Erythroblast (primary cell): ENCODE results near the gene MT1H.

Experiments
- DNase-seq, 2 experiments: peaks; one replicate each; lab custom pipeline; 2025; lab: John Stamatoyannopoulos, UW
- GATA1 ChIP-seq: IDR thresholded peaks from 2 replicates; pipeline ENCODE4 v1.6.1; 2011; ENCODE audit warnings: low read depth, mild to moderate bottlenecking, control low read depth, low read length, moderate library complexity
- POLR2A ChIP-seq: IDR thresholded peaks from 2 replicates; pipeline ENCODE4 v1.6.1; 2011; ENCODE audit warnings: mild to moderate bottlenecking, low read length

The MT1H gene

DNA sequence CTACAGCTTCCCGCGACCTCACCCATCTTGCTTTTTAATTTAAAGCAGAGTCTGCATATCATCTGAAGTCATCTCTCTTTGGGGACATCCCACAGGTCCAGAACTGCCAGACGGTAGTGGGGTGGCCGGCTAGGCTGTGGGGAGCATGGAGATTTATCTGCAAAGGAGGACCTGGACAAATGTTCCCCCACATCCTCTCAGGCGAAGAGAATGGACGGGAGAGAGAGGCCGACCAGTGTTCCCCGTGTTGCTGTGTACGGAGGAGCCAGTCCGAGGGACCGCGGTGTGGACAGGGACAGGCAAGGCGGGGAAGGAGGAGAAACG is 37.8 kb upstream of the MT1H start:
- TF ChIP-seq GATA1 (no peak), POLR2A (no peak)
- DNase-seq = no peak

DNA sequence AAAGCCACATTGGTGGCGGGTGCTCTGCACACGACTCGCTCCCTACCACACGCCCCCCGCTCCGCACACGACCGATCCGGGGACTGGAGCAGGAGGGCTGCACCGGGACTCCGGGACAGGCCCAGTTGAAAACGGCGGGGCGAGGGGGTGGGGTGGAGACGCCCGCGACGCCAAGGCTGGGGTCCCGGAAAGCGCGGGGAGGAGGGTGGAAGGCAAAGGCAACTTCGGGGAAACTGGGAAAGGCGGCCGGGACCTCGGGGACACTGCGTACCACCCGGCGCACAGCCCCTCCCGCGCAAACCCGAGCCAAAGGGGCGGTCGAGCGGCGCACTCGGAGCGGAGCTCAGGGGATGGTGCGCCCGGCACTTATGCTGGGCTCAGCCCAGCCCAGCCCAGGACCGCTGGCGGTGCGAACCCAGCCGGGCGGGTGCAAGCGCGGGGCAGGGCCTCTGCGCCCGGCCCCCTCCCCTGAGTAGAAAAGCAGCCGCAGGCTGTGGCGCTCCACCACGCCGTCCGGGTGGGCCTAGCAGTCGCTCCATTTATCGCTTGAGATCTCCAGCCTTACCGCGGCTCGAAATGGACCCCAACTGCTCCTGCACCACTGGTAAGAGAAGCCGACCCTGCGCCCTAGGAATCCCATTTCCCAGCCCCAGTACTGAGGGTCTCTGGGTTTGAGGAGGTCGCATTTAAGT is 37.3 kb upstream of the MT1H start, which contains the start of gene MT1M:
Gene MT1M, plus strand, starts transcription at position 504 of the 692 bp plus-strand sequence. Its CDS starts 73 bp downstream, at position 577.
- DNase-seq = no peak

DNA sequence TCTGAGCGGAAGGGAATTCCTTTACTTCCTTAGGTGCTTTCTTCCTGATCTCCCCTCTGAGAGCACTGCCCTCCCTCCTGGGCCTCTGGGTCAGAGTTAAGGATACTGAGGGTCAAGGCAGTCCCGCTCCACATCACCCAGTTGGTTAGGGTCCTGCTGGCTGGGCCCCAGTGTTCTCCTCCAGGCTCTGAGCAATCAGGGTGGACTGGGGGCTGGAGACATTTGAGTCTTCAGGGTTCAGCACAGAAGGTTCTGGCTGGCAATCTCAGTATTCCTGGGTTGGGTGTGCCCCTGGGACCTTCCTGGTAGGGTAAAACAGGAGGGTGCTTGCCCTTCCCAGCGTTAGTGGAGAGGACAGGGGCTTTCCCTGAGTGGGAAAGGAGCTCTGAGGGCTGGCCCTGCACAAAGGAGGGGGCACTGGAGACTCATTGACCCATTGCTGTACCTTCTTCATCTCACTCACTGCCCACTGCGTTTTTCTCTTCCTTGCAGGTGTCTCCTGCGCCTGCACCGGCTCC is 36.7 kb upstream of the MT1H start:
- DNase-seq = no peak
- TF ChIP-seq POLR2A (no peak), GATA1 (no peak)

More for the DNA sequence above, 37.3 kb upstream of the MT1H start, which contains the start of gene MT1M:
- TF ChIP-seq GATA1 = no peak

DNA sequence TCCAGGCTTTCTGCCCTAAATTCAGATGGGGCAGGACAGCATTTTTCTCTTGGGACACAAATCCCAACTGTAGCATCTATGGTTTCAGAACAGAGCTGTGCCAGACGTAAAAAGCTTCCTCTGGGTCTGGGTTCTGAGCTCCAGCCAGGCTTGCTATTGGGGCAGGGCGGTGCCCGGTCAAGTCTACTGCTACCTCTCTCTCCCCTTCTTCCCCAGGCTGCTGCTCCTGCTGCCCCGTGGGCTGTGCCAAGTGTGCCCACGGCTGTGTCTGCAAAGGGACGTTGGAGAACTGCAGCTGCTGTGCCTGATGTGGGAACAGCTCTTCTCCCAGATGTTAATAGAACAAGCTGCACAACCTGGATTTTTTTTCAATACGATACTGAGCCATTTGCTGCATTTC is 36.1 kb upstream of the MT1H start:
- DNase-seq = no peak
- no peak for TF ChIP-seq GATA1
- TF ChIP-seq POLR2A = no peak

DNA sequence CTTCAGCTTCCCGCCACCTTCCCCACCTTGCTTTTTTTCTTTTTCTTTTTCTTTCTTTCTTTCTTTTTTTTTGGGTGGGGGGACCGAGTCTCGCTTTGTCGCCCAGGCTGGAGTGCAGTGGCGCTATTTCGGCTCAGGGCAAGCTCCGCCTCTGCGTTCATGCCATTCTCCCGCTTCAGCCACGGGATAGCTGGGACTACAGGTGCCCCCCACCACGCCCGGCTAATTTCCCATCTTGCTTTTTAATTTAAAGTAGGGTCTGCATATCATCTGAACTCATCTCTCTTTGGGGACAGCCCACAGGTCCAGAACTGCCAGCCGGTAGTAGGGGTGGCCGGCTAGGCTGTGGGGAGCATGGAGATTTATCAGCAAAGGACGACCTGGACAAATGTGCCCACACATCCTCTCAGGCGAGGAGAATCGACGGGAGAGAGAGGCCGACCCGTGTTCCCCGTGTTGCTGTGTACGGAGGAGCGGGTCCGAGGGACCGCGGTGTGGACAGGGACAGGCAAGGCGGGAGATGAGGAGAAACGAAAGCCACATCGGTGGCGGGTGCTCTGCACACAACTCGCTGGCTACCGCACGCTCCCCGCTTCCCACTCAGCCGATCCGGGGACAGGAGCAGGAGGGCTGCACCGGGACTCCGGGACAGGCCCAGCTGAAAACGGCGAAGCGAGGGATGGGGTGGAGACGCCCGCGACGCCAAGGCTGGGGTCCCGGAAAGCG is 34.7 kb upstream of the MT1H start:
- TF ChIP-seq GATA1 (no peak), POLR2A (no peak)
- no peak for DNase-seq

DNA sequence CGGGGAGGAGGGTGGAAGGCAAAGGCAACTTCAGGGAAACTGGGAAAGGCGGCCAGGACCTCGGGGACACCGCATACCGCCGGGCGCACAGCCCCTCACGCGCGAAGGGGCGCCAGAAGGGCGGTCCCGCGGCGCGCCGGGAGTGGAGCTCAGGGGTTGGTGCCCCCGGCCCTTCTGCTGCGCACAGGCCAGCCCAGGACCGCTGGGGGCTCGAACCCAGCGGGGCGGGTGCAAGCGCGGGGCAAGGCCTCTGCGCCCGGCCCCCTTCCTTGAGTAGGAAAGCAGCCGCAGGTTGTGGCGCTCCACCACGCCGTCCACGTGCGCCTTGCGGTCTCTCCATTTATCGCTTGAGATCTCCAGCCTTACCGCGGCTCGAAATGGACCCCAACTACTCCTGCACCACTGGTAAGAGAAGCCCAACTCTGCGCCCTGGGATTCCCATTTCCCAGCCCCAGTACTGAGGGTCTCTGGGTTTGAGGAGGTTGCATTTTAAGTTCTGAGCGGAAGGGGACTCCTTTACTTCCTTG is 34.1 kb upstream of the MT1H start:
- no peak for TF ChIP-seq POLR2A
- TF ChIP-seq GATA1 = no peak

DNA sequence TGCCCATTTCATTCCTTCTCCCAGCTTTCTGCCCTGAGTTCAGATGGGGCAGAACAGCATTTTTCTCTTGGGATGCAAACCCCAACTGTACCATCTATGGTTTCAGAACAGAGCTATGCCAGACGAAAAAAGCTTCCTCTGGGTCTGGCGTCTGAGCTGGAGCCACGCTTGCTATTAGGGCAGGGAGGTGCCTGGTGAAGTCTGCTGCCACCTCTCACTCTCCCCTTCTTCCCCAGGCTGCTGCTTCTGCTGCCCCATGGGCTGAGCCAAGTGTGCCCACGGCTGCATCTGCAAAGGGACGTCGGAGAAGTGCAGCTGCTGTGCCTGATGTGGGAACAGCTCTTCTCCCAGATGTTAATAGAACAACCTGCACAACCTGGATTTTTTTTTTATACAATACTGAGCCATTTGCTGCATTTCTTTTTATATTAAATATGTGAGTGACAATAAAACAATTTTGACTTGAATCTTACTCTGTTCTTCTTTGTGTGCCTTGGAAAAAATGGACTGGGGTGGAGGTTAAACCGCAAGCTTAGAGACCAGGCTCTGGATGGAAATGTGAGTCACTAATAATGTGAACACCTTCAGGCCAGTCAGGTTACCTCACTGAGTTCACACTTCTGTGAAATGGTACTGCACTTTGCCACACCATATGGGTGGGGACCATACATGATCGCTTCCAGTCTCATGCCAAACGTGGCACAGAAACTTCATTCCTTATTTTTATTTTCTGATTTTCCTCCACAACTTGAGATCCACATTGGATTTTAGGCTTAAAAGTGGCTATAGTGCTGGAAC is 32.8 kb upstream of the MT1H start:
- TF ChIP-seq GATA1 (no peak), POLR2A (no peak)
- no peak for DNase-seq

More for the DNA sequence above, 34.1 kb upstream of the MT1H start:
- DNase-seq = no peak

DNA sequence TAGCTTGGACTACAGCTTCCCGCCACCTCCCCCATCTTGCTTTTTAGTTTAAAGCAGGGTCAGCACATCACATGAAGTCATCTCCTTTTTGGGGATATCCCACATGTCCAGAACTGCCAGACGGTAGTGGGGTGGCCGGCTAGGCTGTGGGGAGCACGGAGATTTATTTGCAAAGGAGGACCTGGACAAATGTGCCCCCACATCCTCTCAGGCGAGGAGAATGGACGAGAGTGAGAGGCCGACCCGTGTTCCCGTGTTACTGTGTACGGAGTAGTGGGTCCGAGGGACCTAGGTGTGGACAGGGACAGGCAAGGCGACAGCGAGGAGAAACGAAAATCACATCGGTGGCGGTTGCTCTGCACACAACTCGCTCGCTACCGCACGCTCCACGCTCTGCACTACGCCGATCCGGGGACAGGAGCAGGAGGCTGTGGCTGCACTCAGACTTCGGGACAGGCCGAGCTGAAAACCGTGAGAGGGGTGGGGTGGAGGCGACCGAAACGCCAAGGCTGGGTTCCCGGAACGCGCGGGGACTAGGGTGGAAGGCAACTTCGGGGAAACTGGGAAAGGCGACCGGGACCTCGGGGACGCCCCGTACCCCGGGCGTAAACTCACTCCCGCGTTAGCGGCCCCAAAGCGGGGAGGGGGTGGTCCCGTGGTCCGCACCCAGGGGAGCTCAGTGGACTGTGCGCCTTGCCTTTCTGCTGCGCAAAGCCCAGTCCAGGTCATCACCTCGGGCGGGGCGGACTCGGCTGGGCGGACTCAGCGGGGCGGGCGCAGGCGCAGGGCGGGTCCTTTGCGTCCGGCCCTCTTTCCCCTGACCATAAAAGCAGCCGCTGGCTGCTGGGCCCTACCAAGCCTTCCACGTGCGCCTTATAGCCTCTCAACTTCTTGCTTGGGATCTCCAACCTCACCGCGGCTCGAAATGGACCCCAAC is 31.5 kb upstream of the MT1H start, which contains the start of gene MT1A:
Gene MT1A, plus strand, starts transcription at position 853 of the 937 bp plus-strand sequence. Its CDS starts 73 bp downstream, at position 926.
- TF ChIP-seq POLR2A (no peak), GATA1 (no peak)
- DNase-seq = no peak

DNA sequence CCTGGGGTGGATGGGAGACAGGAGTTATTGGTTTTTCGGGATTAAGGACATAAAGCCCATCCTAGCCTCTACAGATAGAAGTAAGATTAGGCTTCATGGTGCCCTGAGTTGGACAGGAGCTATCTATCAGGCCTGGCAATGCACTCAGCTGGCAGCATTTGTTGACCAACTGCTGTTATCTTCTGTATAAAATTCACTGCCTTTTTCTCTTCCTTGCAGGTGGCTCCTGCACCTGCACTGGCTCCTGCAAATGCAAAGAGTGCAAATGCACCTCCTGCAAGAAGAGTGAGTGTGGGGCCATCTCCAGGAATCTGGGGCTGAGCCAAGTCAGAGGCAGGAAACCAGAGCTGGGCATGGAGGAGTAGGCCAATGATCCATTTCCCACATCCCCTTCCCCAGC is 30.6 kb upstream of the MT1H start:
- DNase-seq = no peak
- TF ChIP-seq GATA1 = no peak
- no peak for TF ChIP-seq POLR2A

DNA sequence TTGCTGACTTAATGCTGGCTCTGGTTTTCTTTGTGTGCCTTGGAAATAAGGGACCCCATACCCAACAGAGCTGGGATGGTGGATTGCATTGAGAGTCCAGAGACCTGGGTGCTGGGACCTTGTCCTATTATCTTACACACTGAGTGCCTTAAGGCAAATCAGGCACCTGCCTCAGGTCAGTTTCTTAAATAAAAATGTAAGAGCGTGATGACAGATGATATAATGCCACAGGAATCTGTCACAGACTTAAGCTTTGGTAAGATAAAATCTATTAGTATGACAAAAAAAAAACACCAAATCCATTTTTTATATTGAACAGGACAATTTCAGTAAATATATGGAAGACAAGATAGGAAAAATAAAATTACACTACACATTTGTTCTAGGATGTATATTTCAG is 29.5 kb upstream of the MT1H start:
- DNase-seq = no peak
- TF ChIP-seq POLR2A (no peak), GATA1 (no peak)

DNA sequence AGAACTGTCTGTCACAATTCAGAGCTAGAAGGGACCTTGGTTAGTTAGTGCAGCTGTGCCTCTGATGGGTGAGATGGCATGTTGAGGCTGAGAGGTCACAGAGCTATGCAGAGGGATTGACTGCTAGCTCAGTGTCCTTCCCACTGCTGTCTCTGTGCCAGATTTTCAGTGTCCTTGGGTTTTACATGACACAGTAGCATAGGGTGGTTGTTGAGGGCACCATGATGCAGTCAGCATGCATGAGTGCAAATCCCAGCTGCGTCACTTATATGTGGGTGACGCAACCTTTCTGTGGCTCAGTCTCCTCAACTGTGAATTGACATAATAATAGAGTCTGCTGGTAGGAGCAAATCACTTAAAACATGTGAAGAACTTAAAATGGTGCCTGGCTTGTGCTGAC is 28.4 kb upstream of the MT1H start:
- TF ChIP-seq POLR2A (no peak), GATA1 (no peak)
- DNase-seq = no peak

DNA sequence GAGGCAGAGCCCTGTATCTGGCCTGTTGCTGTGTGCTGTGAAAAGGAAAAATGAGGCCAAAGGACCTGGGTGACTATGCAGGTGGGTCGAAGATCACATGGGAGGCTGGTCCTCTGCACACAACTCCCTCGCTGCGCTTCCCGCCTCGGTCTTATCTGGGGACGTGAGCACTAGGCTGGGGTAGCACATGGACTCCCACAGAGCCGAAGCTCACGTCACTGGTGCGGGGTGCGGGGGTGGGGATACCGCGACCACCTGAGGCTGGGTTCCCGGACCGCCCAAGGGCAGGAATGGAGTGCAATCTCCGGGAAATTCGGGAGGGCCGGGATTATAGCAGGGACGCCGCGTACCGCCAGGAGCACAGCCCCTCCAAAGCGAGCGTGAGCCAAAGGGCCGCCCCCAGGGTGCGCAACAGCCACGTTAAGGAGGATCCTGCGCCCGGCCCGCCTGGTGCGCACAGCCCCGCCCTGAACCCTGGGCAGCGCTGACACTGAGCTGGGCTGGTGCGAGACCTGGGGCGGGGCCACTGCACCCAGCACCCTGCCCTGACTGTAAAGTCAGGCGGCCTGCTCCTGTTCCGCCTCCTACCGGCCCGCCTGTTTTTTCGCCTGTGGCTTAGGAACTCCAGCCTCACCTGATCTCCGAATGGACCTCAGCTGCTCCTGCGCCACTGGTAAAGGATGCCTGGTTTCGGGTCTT is 26.4 kb upstream of the MT1H start:
- TF ChIP-seq POLR2A = no peak
- DNase-seq = peak; percentile 65
